NCI-H748 (cell line): ENCODE measurements around the gene TOP2A.

ENCODE experiments used
- DNase-seq: peaks from one replicate; lab custom pipeline; 2025; ENCODE audit not compliant: unreplicated experiment; lab: John Stamatoyannopoulos, UW

Gene TOP2A

GRCh38 chr17:40348562-40349476 lies 68.9 kb downstream of the TOP2A start:
- DNase-seq: no peak

GRCh38 chr17:40348136-40348504 lies 69.6 kb downstream of the TOP2A start:
- DNase-seq: no peak

- no peak for DNase-seq
These were observed 70.2 kb downstream of the TOP2A start for GRCh38 chr17:40347319-40348135.

- no peak for DNase-seq
These were observed 70.9 kb downstream of the TOP2A start for GRCh38 chr17:40346765-40347158.

- DNase-seq: no peak
These were observed 71.5 kb downstream of the TOP2A start for GRCh38 chr17:40345994-40346764.

GRCh38 chr17:40345161-40345993 lies 72.3 kb downstream of the TOP2A start:
- peak; percentile 57 for DNase-seq

- DNase-seq: no peak
These were observed 73.1 kb downstream of the TOP2A start for GRCh38 chr17:40344421-40345160.

- DNase-seq: peak; percentile 53
These were observed 74.2 kb downstream of the TOP2A start for GRCh38 chr17:40343219-40344119.

GRCh38 chr17:40342504-40343218 lies 75.0 kb downstream of the TOP2A start:
- DNase-seq: no peak

- DNase-seq: peak; percentile 72
These were observed 75.7 kb downstream of the TOP2A start for GRCh38 chr17:40341808-40342503.

- peak; percentile 87 for DNase-seq
These were observed 76.6 kb downstream of the TOP2A start for GRCh38 chr17:40340880-40341807.

- no peak for DNase-seq
These were observed 77.4 kb downstream of the TOP2A start for GRCh38 chr17:40340327-40340726.

- DNase-seq: no peak
These were observed 78.6 kb downstream of the TOP2A start for GRCh38 chr17:40338941-40339649.
